Activated naive CD8-positive, alpha-beta T cell (primary cell): ENCODE data around the gene C22orf15.

ENCODE experiments used
- H3K27ac Mint-ChIP-seq: one replicate; pipeline ENCODE4 v1.8.0; 2021; ENCODE audit warnings: mixed read lengths
- H3K27me3 Mint-ChIP-seq: one replicate; pipeline ENCODE4 v1.8.0; 2021; ENCODE audit warnings: mixed read lengths
- H3K36me3 Mint-ChIP-seq: one replicate; pipeline ENCODE4 v1.8.0; 2021; ENCODE audit warnings: mixed read lengths
- H3K4me1 Mint-ChIP-seq: one replicate; pipeline ENCODE4 v1.8.0; 2021; ENCODE audit warnings: low read depth, mixed read lengths
- H3K4me3 Mint-ChIP-seq: one replicate; pipeline ENCODE4 v1.8.0; 2021; ENCODE audit warnings: mild to moderate bottlenecking, mixed read lengths
- H3K9me3 Mint-ChIP-seq: one replicate; pipeline ENCODE4 v1.8.0; 2021; ENCODE audit warnings: low read depth, mixed read lengths

The C22orf15 gene

DNA sequence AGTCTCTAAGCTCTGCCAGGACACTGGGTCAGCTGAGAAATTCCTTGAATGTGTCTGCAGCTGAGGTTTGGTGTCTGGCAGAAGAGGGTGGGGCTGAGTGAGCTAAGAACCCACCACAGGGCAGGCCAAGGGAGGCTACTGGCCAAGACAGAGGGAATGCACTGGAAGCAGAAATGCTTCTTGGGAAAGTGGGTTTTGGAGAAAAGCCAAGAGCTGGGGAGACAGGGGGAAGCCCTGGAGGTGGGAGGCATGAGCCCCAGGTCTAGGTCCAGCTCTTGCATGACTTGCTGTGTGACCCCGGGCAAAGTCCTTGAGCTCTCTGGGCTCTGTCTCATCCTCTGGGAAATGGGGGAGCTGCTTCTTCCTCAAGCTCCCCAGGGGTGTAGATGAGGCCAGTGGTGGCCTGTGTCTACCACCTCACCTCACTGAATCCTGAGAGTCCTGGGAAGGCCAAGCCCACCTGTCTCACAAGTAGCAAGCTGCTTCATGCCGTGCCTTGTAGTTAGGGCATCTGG, 12.2 kb downstream of the C22orf15 start:
- Mint-ChIP-seq H3K4me3 (peak overlapping the region; percentile 44), H3K27me3 (no peaks in the 10 kb centered on the region), H3K9me3 (no peaks in the 10 kb centered on the region), H3K27ac (no peak overlapping the region), H3K4me1 (peaks cover 15% of the 10 kb centered on the region), H3K36me3 (no peaks in the 10 kb centered on the region)

DNA sequence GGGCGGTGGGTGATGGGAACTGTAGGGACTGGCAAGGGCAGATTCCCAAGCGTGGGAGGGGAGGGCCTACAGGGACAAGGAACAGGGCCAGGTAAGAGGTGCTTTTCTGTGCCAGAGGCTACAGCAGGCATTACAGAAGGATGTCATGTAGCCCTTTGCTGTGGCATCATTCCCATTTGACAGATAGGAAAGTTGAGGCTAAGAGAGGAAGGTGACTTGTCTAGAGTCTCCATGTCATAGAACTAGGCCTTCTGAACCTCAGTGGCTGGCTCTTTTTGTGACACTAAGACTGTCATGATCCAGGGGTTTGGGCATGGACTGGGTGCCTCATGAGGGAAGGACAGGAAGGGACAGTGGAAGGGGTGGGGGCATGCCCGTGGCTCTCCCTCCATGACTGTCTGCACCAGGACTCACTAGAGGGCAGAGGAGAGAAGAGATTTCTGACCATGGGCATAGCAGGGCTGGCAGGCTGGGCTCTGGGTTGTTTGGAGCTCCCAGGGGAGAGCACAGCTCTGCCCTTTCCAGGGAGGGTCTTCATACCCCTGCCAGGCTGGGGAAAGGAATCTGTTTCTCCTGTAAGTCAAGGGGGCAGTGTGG, 13.1 kb downstream of the C22orf15 start:
- no peak overlapping the region for H3K4me3 Mint-ChIP-seq
- H3K36me3 Mint-ChIP-seq, result no peaks in the 10 kb centered on the region
- peaks cover 15% of the 10 kb centered on the region for H3K4me1 Mint-ChIP-seq
- H3K27me3 Mint-ChIP-seq, result no peaks in the 10 kb centered on the region
- H3K9me3 Mint-ChIP-seq, result no peaks in the 10 kb centered on the region
- H3K27ac Mint-ChIP-seq, result no peak overlapping the region

GRCh38 chr22:23777776-23778576, 15.2 kb downstream of the C22orf15 start:
- H3K36me3 Mint-ChIP-seq, result no peaks in the 10 kb centered on the region
- H3K4me3 Mint-ChIP-seq, result no peak overlapping the region
- no peak overlapping the region for H3K27ac Mint-ChIP-seq
- H3K27me3 Mint-ChIP-seq, result no peaks in the 10 kb centered on the region
- H3K4me1 Mint-ChIP-seq, result peaks cover 5% of the 10 kb centered on the region
- no peaks in the 10 kb centered on the region for H3K9me3 Mint-ChIP-seq

DNA sequence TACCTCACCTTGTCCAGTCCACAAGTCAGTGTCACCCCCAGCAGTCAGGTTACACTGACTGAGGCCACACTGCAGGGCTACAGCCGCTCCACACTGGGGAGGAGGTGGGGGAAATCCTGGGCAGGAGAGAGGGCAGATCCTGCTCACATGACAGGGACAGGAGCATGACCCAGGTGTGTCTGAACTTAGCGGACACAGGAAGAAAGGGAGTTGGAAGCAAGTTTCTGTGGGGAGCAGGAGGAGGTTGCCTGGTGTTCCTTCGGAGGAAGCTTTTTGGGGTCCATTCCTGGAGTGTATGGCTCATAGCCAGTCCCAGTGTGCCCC, 15.7 kb downstream of the C22orf15 start:
- Mint-ChIP-seq H3K4me3 (no peak overlapping the region), H3K4me1 (peaks cover 1% of the 10 kb centered on the region), H3K27ac (no peak overlapping the region), H3K9me3 (no peaks in the 10 kb centered on the region), H3K36me3 (no peaks in the 10 kb centered on the region), H3K27me3 (no peaks in the 10 kb centered on the region)

DNA sequence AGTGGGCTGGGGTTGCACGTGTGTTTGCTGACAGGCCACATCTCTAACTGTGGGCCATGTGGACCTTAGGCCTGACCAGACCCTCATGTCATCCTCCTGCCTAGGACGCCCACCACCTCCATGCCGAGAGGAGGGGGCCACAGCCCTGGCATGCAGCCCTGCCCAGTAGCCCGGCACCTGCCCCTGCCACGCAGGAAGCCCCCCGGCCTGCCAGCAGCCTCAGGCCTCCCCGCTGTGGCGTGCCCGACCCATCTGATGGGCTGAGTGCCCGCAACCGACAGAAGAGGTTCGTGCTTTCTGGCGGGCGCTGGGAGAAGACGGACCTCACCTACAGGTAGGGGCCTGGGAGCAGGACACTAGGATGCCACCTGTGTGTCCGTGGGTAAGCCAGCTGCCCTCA, 16.3 kb downstream of the C22orf15 start:
- Mint-ChIP-seq H3K27ac (no peak overlapping the region), H3K27me3 (no peaks in the 10 kb centered on the region), H3K4me3 (no peak overlapping the region), H3K4me1 (peaks cover 4% of the 10 kb centered on the region), H3K9me3 (no peaks in the 10 kb centered on the region), H3K36me3 (no peaks in the 10 kb centered on the region)

DNA sequence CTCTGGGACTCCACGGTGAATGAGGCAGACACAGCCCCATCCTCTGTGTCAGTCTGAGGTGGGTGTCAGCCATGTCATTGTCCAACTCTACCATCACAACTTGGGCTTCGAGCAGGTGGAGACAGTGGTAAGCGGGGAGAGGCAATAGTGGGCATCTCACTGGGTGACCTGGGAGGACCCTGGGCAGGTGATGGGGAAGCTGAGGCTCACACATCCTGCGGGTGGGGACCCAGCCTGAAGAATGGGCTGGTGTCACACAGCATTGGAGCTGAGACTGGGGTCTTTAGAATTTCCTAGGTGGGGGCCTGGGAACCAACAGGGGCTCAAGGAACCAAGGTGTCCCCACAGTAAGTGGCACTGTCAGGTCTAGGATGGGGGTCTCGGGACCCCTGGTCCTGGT, 16.9 kb downstream of the C22orf15 start:
- Mint-ChIP-seq H3K9me3 (no peaks in the 10 kb centered on the region), H3K4me1 (peaks cover 10% of the 10 kb centered on the region), H3K27me3 (no peaks in the 10 kb centered on the region), H3K4me3 (no peak overlapping the region), H3K36me3 (no peaks in the 10 kb centered on the region), H3K27ac (no peak overlapping the region)

GRCh38 chr22:23780146-23780748, 17.5 kb downstream of the C22orf15 start:
- Mint-ChIP-seq H3K4me3 (no peak overlapping the region), H3K27ac (no peak overlapping the region), H3K9me3 (no peaks in the 10 kb centered on the region), H3K27me3 (no peaks in the 10 kb centered on the region), H3K36me3 (no peaks in the 10 kb centered on the region), H3K4me1 (peaks cover 10% of the 10 kb centered on the region)

GRCh38 chr22:23781065-23781464, 18.3 kb downstream of the C22orf15 start:
- Mint-ChIP-seq H3K4me3 (no peak overlapping the region), H3K27ac (no peak overlapping the region), H3K9me3 (no peaks in the 10 kb centered on the region), H3K4me1 (peaks cover 13% of the 10 kb centered on the region), H3K27me3 (no peaks in the 10 kb centered on the region), H3K36me3 (no peaks in the 10 kb centered on the region)

DNA sequence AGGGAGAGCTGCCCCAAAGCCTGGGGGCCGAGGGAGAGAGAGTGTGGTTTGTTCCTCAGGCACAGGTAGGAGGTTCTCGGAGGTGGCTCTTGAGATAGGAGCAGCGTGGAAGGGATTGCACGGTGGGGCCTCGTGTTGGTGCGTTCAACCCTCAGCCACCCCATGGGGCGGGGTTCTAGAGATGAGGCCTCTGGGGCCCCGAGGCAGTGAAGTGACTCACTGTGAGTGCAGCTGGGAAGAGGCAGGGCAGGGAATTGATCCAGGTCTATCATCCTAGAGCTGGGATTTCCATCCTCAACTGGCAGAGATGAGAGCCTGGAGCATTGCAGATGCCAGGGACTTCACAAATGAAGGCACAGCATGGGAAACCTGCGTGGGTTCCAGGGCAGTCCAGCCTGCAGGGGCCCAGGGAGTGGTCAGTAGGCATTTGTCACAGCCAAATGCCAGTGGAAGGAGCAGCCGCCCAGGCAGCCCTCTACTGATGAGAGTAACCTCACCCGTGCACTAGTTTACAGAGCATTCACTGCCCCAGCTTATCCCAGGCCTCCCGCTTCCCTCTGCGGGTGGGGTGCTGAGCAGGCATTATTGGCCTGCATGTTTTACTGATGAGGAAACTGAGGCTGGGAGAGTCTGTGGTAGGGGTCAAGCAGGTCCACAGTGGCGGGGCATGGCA, 18.9 kb downstream of the C22orf15 start:
- H3K9me3 Mint-ChIP-seq, result no peaks in the 10 kb centered on the region
- no peaks in the 10 kb centered on the region for H3K36me3 Mint-ChIP-seq
- no peak overlapping the region for H3K27ac Mint-ChIP-seq
- no peaks in the 10 kb centered on the region for H3K27me3 Mint-ChIP-seq
- no peak overlapping the region for H3K4me3 Mint-ChIP-seq
- peaks cover 19% of the 10 kb centered on the region for H3K4me1 Mint-ChIP-seq

DNA sequence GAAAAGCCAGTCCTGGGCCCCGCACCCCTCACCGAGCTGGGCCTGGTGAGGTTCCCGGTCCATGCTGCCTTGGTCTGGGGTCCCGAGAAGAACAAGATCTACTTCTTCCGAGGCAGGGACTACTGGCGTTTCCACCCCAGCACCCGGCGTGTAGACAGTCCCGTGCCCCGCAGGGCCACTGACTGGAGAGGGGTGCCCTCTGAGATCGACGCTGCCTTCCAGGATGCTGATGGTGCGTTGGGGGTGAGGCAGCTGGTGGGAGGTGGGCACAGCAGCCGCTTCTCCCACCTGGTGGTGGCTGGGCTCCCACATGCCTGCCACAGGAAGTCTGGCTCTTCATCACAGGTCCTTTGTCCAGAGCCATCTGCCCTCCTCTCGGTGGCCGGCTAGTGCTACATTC, 19.5 kb downstream of the C22orf15 start:
- no peak overlapping the region for H3K4me3 Mint-ChIP-seq
- no peaks in the 10 kb centered on the region for H3K9me3 Mint-ChIP-seq
- H3K4me1 Mint-ChIP-seq, result peaks cover 20% of the 10 kb centered on the region
- H3K27ac Mint-ChIP-seq, result no peak overlapping the region
- no peaks in the 10 kb centered on the region for H3K27me3 Mint-ChIP-seq
- no peaks in the 10 kb centered on the region for H3K36me3 Mint-ChIP-seq

DNA sequence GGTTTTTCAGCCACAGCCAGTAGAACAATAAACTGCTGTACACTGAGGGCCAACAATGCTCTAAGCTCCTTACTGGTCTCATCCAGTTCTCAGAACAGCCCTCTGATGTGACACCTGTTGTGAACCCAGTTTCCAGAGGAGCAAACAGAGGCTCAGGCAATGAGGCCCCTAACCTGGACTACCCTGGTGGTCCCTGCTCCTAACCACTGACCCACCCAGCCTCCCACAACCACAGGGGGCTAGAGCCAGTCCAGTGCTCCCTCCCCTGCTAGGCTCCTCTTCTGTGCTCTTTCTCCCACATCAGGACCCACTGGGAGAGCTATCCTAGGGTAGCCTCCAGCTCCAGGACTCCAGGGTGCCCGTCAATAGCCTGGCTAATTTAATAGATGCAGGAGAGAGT, 19.9 kb downstream of the C22orf15 start:
- H3K9me3 Mint-ChIP-seq, result no peaks in the 10 kb centered on the region
- no peaks in the 10 kb centered on the region for H3K27me3 Mint-ChIP-seq
- no peak overlapping the region for H3K4me3 Mint-ChIP-seq
- H3K36me3 Mint-ChIP-seq, result no peaks in the 10 kb centered on the region
- H3K27ac Mint-ChIP-seq, result no peak overlapping the region
- H3K4me1 Mint-ChIP-seq, result peaks cover 23% of the 10 kb centered on the region

GRCh38 chr22:23783265-23784150, 20.7 kb downstream of the C22orf15 start:
- no peak overlapping the region for H3K27ac Mint-ChIP-seq
- no peaks in the 10 kb centered on the region for H3K36me3 Mint-ChIP-seq

GRCh38 chr22:23784215-23784732, 21.5 kb downstream of the C22orf15 start:
- Mint-ChIP-seq H3K27ac (peak overlapping the region; percentile 22), H3K27me3 (no peaks in the 10 kb centered on the region), H3K9me3 (no peaks in the 10 kb centered on the region), H3K4me1 (peaks cover 33% of the 10 kb centered on the region), H3K36me3 (no peaks in the 10 kb centered on the region), H3K4me3 (no peak overlapping the region)

More at GRCh38 chr22:23783265-23784150, 20.7 kb downstream of the C22orf15 start:
- H3K4me3 Mint-ChIP-seq, result no peak overlapping the region
- peaks cover 30% of the 10 kb centered on the region for H3K4me1 Mint-ChIP-seq
- no peaks in the 10 kb centered on the region for H3K9me3 Mint-ChIP-seq
- H3K27me3 Mint-ChIP-seq, result no peaks in the 10 kb centered on the region

DNA sequence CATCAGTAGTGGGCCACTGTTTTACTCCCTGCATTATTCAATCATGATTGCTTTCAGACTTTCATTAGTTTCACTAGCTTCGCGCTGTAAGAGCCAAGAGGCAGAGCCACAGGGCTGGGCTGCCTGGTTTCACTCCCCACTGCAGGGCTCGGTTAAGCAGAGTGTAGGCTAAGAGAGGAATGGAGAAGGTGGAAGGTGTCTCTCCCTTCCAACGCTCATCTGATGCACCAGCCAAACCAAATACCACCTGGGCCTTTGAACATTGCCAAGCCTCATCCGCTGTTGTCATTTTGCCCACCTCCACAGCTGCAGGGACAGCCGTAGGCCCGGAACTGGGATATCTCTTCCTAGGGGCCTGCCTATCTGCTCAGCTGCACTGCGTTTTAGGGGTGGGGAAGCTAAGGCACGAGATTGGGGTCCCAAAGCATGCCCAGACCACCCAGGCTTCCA, 23.5 kb downstream of the C22orf15 start:
- Mint-ChIP-seq H3K27me3 (no peaks in the 10 kb centered on the region), H3K9me3 (no peaks in the 10 kb centered on the region), H3K4me1 (peaks cover 41% of the 10 kb centered on the region), H3K36me3 (no peaks in the 10 kb centered on the region), H3K27ac (peak overlapping the region; percentile 93), H3K4me3 (peak overlapping the region; percentile 88)
